Activated CD8-positive, alpha-beta memory T cell treated with anti-CD3 and anti-CD28 coated beads, Interleukin-2, amount 50 U/mL, for 4 hours (primary cell): ENCODE results near the gene CASZ1.

Experiments used
- DNase-seq: peaks from one replicate; pipeline ENCODE4 v3.0.0-alpha.2; 2020

The CASZ1 gene

DNA sequence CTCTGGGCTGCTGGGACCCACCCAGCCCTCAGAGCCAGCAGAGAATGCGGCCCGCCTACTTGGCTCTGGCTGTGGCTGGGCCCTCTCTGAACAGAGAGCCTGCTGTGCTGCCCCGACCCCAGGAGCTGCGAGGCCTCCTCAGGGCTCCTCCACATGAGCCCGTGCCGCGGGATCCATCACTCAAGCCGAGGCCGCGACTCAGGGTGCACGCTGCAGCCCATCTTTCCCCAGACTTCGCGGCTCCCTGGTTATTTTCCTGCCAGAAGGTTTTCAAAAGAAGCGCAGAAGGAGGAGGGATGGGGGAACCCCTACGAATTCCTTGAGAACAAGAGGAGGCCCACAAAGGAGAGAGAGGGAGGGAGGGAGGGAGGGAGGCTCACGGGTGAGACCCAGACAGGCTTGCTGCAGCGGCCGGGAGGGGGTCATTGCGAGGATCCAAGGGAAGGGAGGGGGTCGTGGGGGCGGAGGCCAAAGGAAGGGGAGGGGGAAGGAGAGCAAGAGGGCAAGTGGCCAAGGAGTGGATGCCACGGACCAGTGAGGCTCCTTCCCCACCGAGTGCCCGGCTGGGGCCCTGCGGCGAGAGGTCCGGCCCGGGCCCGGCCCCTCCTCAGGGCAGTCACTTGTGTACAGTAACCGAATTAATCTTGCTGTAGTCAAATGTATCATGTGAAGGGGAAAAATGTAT, 146.8 kb downstream of the CASZ1 start:
- no peak for DNase-seq

GRCh38 chr1:10648689-10649516, 147.5 kb downstream of the CASZ1 start:
- DNase-seq = no peak

GRCh38 chr1:10647414-10648170, 148.9 kb downstream of the CASZ1 start:
- DNase-seq = no peak

DNA sequence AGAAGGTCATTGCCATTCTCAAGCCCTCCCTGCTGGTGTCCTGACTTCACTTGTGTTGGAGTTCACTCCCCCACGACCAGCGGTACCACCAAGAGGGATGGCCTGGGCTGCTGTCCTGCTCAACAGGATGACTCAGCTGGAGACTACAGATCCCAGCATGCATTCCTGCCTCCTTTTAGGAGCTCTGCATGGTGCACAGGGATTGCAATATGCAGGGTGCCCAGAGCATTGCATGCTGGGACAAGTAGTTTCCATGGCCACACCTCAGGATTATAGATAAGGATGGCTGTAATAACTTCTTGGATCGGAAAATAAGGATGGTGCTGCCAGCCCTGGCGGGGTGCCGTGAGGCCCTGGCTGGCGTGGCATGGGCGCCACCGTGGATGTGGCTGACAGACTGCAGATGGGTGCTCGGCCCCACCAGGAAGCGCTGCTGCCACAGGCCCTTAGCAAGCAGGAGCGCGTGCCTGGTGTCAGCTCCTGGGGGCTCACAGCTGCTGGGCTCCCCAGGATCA, 150.0 kb downstream of the CASZ1 start:
- DNase-seq = no peak

- no peak for DNase-seq
Observed at GRCh38 chr1:10644307-10645128, 151.9 kb downstream of the CASZ1 start.

DNA sequence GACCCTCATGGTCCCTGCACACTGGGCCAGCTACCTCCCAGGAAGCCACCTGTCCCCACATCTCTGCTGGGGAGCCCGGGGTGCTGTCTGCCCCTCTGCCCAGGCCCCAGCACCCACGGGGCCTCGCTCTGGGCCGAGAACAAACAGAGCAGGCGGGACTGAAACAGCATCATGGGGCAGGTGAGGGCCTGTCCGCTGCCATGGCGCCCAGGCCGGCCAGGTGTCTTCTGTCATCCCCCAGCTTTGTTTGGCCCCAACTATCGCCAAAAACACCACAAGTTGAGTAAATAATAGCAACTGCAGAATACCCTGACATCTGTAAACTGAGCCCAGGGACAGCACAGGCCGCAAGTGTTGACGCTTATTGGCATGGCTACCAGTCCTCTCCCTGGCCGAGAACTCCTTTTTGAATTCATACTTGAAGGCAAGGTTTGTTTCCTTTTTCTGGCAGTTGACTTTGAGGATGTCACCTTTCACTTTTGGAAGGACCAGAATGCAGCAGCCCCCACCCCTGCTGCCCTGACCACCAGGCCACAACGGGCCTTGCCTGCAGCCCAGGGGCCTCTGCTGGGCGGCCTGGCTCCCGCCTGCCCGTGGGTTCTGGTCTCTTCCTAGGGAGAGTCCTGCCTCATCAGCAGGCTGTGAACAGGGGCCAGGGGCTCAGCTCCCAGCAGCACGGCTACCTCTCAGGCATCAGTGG, 152.7 kb downstream of the CASZ1 start:
- DNase-seq = no peak

DNA sequence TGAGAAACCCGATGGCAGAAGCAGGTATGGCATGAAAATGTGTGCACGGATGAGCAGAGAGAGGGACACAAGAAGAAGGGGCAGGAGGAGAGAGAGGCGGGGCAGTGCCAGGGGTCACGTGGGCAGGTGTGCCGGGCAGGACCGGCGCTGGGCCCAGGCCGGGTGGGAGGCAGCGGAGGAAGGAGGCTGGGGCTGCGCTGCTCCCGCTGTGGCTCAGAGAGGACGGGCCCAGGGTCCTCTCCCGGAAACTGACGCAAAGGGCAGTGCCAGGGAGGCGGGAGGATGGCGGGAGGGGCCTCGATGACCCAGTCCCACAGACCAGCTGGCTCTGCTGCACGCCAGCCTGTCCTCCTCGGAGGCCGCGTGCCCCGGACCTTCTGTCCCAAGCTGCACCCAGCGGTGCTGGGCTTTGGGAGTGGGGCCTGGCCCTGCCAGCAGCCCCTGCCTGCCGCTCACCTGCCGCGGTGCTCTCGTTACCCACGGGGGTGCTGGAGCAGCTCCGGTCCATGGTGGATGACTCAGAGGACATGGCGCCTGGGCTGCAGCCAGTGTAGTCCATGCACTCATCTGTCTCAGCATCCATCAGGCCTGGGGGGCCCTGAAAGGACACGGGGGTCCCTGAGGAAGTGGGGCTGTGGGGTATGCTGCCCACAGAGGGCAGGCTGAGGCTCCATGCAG, 153.9 kb downstream of the CASZ1 start:
- no peak for DNase-seq

DNA sequence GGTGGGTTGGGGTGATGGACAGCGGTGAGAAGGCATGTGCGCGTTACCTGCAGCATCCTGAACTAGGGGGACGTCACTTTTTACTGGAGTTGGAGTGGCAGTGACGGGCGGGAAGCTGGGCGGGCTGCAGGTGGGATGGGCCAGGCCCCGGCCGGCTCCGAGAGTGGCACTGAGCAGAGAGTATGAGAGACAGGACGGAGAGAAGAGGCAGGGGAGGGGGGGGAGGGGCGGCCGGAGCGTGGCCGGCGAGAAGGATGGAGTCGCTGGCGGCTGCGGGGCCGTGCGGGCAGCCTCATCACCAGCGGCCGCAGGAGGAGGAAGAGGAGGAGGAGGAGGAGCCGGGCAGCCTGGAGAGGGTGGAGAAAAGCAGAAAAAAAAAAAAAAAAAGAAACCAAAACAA, 154.5 kb downstream of the CASZ1 start:
- no peak for DNase-seq

- DNase-seq = no peak
Observed at GRCh38 chr1:10640843-10641553, 155.4 kb downstream of the CASZ1 start.

DNA sequence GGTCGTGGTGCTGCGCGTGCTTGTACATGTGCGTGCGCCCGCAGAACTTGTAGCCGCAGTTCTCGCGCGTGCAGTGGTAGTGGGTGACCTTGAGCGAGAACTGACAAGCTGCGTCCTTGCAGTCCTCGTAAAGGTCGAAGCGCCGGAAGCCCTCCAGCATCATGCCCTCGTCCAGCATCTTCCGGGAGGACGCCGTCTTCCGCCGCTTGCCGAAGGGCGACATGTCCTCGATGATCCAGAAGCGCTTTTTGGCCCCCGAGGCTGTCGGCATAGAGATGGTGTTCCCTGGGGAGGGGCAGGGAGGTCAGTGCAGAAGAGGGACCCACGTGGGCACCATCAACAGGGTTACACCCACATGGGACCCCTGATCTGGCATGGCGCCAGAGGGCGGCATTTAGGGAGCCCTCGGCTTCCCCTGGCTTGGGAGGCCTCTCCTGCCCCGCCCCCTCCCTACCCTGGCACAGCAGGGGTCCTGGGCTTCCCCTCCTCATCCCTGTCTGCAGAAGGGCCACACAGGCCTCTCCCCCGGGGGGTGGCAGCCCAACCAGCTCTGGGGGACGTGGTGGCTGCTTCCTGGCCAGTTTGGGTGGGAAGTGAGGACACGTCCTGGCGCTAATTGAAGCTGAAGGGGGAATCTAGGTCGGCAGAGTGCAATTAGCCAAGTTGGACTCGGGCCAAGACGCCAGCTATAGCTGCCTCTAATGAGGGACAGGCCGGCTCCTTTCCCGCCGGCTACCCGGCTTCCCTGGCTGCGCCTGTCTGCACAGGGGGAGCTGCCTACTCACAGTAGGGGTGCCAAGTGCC, 156.5 kb downstream of the CASZ1 start:
- DNase-seq = no peak

GRCh38 chr1:10639011-10639774, 157.3 kb downstream of the CASZ1 start:
- DNase-seq = no peak

DNA sequence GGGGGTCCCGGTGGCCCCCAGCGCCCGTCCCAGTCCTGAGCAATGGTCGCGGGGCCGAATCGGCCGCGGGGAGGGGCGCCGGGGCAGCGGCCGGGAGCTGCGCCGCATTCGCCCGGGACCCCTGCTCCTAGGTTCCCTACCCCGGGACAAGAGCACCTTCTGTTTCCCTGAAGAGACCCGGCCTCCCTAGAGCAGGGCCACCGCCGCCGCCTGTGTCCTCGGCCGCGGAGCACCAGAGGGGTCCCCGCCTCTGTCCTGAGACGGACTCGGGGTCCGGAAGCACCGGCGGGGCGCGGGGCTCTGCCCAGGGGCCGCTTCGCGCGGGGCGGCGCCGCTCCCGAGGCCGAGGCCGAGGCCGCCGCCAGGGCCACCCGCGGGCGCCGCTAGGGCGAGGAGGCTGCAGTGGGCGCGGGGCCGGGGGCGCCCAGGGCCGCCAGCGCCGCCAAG, 157.9 kb downstream of the CASZ1 start:
- no peak for DNase-seq

- DNase-seq = no peak
Observed at GRCh38 chr1:10637834-10638558, 158.4 kb downstream of the CASZ1 start.

DNA sequence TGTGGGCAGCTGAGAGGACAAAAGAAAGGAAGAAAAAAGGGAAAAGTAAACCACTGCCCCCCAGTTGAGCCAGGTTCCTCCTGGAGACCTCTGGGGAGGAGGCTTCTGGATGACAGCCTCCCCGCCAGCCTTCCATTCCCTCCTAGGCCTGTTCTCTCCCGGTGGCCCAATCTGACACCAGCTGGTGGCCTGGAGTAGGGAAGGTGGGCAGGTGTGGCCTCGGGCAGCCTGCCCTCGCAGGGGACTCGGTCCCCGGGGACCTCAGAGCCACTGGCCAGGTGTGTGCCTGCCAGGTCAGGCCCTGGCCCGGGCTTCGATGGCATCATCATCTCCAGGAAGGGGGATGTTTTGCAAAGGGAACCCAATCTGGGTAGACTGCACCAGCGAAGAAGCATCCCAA, 159.0 kb downstream of the CASZ1 start:
- DNase-seq = no peak

GRCh38 chr1:10635992-10636391, 160.5 kb downstream of the CASZ1 start:
- DNase-seq = no peak

GRCh38 chr1:10635085-10635896, 161.2 kb downstream of the CASZ1 start:
- no peak for DNase-seq

DNA sequence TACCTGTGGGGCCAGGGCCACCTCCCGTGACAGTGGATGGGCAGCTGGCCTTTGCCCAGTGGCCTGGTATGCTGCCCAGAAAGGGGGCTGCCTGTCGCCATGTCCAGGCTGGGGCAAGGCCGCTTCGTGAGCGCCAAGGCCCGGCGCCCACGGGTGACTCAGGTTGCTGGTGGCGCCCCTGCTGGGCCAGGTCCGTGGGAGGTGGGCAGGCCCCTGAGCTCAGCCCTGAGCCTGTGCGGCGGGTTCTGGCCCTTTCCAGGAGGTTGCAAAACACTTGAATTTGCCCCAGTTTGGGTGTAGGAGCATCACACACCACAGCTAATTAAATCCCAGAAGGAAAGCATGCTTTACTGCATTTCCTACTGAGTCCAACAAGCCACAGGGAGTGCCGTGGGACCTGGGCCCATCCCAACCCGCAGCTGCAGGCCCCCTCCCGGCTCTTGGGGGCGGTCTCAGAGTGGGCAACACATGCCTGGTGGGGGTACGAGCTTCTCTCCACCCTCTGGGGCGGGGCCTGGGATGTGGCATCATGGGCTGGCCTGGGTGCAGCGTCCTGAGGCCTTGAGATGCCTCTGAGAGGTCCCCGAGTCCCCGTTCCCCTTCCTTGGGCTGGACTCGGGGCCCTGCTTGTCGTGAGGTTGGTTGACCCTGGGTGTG, 161.9 kb downstream of the CASZ1 start:
- no peak for DNase-seq
